LoVo (cell line): ENCODE measurements around the gene CEP152.

Source experiments
- DNase-seq: peaks from one replicate; pipeline ENCODE4 v3.0.0-alpha.2; 2016; ENCODE audit warnings: low spot score

The CEP152 gene

DNA sequence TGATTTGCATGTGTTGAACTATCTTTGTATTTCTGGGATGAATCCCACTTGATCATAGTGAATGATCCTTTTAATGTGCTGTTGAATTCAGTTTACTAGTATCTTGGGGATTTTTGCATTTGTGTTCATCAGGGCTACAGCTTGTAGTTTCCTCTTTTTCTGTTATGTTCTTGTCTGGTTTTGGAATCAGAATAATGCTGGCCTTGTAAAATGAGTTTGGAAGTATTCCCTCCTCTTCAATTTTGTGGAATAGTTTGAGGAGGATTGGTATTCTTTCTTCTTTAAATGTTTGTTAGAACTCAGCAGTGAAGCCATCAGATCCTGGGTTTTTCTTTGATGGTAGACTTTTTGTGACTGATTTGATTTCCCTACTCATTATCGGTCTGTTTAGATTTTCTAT, 102.2 kb downstream of the CEP152 start:
- no peak for DNase-seq

DNA sequence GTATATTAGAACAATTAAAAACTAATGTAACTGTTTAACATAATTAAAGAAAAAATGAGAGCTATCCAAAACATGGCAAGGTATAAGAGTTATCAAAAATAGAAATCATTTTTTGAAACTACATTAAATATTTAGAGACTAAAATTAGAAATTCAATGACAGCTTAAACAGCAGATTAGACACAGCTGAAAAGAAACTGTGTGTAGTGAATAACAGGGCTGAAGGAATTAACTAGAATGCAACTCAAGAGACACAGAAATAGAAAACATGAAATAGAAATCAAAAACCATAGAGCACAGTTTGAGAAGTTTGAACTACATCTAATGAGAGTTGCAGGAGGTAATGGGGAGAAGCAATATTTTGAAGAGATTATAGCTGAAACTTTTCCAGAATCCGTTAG, 105.5 kb downstream of the CEP152 start:
- no peak for DNase-seq

DNA sequence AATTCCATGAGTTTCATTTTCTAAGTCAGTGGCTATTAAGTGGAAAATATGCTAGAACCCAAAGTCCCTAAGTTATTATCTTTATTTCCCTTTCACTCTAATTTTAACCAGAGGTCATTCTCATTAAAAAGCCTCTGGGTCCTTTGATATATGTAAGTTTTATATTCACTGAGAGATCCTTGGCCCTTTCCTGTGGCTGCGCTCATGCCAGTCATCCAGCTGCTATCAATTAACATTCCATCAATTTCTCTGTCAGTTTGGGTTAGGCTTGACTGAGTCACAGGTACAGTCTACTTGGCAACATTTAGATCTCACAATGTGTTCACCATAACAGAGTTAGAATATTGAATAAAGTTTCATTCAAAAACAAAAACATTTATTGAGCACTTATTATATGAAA, 107.3 kb downstream of the CEP152 start:
- no peak for DNase-seq

DNA sequence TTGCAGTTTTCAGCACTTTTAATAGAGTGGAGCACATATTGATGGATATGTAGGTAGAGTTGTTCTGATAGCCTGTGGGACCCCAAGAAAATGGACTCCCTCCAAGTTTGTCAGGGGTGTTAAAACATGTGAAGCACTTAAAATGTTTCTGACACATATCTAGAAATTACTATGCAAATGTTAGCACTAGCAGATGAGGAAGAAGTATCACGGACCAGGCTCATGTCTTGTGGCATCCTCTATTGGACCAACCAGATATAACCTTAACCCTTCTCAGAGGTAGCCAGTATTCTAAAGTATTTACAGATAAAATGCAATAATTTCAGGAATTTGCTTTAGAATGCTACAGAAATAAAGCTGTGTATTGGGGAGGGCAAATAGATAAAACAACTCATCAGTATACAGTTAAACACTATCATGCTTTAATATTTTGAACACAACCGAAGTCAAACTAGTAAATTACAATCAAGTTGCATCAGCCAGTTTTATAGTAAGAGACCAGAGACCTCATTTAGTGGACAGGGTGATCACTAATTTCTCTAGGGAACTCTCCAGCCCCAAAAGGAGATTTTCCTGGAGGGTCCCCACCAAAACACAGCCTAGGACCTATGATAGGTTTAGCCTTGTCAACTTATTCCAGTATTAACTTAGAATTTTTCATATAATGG, 108.2 kb downstream of the CEP152 start:
- DNase-seq, result no peak

DNA sequence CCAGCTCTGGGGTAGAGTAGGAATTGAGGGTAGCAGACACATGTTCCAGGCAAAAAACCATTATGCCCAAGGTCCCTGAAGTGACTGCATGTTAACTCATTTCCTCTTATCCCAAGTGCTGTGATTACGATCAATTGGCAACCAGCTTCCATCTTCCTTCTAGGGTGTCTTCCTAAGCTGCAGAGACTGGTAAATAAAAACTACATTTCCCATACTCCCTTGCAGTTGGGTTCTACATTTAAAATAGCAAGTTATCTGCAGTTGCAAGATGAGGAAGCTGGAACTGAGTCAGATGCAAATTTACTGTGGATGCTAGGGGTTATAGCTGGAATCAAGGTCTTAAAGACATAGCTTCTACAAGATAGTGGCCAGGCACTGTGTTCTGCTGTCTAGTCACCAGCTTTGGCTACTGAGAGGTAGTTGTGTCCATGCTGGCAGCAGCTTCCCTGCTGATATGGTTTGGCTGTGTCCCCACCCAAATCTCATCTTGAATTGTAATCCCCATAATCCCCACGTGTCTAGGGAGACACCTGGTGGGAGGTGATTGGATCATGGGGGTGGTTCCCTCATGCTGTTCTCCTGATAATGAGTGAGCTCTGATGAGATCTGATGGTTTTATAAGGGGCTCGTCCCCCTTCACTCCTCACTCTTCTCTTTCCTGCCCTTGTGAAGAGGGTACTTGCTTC, 114.1 kb downstream of the CEP152 start:
- no peak for DNase-seq

- no peak for DNase-seq
Measured at GRCh38 chr15:48695827-48696573, 114.9 kb downstream of the CEP152 start.

- DNase-seq, result no peak
Measured at GRCh38 chr15:48695088-48695826, 115.6 kb downstream of the CEP152 start.

- no peak for DNase-seq
Measured at GRCh38 chr15:48693484-48693883, 117.4 kb downstream of the CEP152 start.

DNA sequence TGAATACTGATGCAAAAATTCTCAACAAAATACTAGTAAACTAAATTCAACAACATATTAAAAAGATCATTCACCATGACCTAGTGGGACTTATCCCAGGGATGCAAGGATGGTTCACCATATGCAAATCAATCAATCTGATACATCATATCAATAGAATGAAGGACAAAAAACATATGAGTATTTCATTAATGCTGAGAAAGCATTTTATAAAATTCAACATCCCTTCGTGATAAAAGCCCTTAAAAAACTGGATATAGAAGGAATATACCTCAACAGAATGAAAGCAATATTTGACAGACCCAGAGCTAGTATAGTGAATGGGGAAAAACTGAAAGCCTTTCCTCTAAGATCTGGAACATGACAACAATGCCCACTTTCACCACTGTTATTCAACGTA, 122.4 kb downstream of the CEP152 start:
- no peak for DNase-seq
